SK-N-SH treated with all-trans-retinoic acid at 6 μM for 48 hours (cell line): ENCODE results near the gene SUOX.

Source experiments
- ARNTL ChIP-seq: fragments of 450-650 bp; formaldehyde crosslinking; IDR thresholded peaks from 2 replicates; pipeline ENCODE4 v1.5.0; 2020; ENCODE audit warnings: low read depth, mild to moderate bottlenecking, moderate library complexity, borderline replicate concordance
- BACH2 ChIP-seq: fragments of 250-450 bp; sonication (Bioruptor Pico); IDR thresholded peaks from 2 replicates; pipeline ENCODE4 v1.9.0; 2021; ENCODE audit warnings: mild to moderate bottlenecking, borderline replicate concordance
- CSDC2 ChIP-seq: fragments of 250-450 bp; sonication (Bioruptor Pico); IDR thresholded peaks from 2 replicates; pipeline ENCODE4 v1.5.0; 2020; ENCODE audit warnings: mild to moderate bottlenecking, moderate library complexity
- CSRNP3 ChIP-seq: fragments of 250-450 bp; sonication (Bioruptor Pico); IDR thresholded peaks from 2 replicates; pipeline ENCODE4 v1.5.1; 2021; ENCODE audit warnings: mild to moderate bottlenecking, moderate library complexity
- PPARA ChIP-seq: fragments of 250-450 bp; sonication (Bioruptor Pico); IDR thresholded peaks from 2 replicates; pipeline ENCODE4 v1.5.0; 2020; ENCODE audit warnings: mild to moderate bottlenecking, borderline replicate concordance
- RARB ChIP-seq: fragments of 250-450 bp; sonication (Bioruptor Pico); IDR thresholded peaks from 2 replicates; pipeline ENCODE4 v1.8.0; 2021; ENCODE audit warnings: mild to moderate bottlenecking, moderate library complexity
- SNAI2 ChIP-seq: fragments of 250-450 bp; sonication (Bioruptor Pico); IDR thresholded peaks from 2 replicates; pipeline ENCODE4 v1.5.0; 2020; ENCODE audit warnings: mild to moderate bottlenecking, moderate library complexity
- TOX ChIP-seq: fragments of 250-450 bp; sonication (Bioruptor Pico); IDR thresholded peaks from 2 replicates; pipeline ENCODE4 v1.8.0; 2021; ENCODE audit warnings: mild to moderate bottlenecking, moderate library complexity, borderline replicate concordance
- TSHZ2 ChIP-seq: fragments of 250-450 bp; sonication (Bioruptor Pico); IDR thresholded peaks from 2 replicates; pipeline ENCODE4 v1.5.0; 2020; ENCODE audit warnings: mild to moderate bottlenecking, moderate library complexity
- ZNF565 ChIP-seq: fragments of 450-650 bp; formaldehyde crosslinking; conservative IDR thresholded peaks from 2 replicates; pipeline ENCODE4 v1.5.0; 2020; ENCODE audit warnings: low read depth, mild to moderate bottlenecking, moderate library complexity
- TF ChIP-seq, protein P1 (sequence below): fragments of 250-450 bp; sonication (Bioruptor Pico); IDR thresholded peaks from 2 replicates; pipeline ENCODE4 v1.8.0; 2020; ENCODE audit warnings: mild to moderate bottlenecking, moderate library complexity, borderline replicate concordance
- TF ChIP-seq, protein P2 (sequence below): fragments of 250-450 bp; sonication (Bioruptor Pico); IDR thresholded peaks from 2 replicates; pipeline ENCODE4 v1.5.1; 2020; ENCODE audit warnings: low read depth, mild to moderate bottlenecking, moderate library complexity

DNA sequence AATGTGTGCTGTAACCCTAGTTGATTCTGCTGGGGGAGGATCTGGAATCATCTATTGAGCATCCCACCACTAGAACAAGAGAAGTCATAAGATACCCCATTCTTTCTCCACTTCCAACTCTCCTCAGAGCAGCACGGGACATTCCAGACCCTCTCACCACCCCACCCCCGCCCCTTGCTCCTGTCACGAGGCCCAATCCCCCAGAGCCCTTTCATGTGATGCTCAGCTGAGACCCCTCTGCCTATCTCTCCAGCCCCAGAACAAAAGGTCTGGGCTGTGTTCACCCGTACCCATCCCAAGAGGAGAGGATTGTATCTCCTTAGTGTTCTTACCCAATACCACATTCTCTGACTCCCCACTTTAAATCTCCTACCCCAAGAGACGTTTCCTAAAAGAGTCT lies 31.8 kb upstream of the SUOX start:
- TF ChIP-seq, protein P1, sequence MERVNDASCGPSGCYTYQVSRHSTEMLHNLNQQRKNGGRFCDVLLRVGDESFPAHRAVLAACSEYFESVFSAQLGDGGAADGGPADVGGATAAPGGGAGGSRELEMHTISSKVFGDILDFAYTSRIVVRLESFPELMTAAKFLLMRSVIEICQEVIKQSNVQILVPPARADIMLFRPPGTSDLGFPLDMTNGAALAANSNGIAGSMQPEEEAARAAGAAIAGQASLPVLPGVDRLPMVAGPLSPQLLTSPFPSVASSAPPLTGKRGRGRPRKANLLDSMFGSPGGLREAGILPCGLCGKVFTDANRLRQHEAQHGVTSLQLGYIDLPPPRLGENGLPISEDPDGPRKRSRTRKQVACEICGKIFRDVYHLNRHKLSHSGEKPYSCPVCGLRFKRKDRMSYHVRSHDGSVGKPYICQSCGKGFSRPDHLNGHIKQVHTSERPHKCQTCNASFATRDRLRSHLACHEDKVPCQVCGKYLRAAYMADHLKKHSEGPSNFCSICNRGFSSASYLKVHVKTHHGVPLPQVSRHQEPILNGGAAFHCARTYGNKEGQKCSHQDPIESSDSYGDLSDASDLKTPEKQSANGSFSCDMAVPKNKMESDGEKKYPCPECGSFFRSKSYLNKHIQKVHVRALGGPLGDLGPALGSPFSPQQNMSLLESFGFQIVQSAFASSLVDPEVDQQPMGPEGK (CRISPR knock-in tag): no peak
- TF ChIP-seq TOX (CRISPR knock-in tag) (no peak), SNAI2 (no peak), ZNF565 (CRISPR knock-in tag) (no peak), CSDC2 (no peak), RARB (CRISPR knock-in tag) (no peak), BACH2 (CRISPR knock-in tag) (no peak), CSRNP3 (CRISPR knock-in tag) (no peak), PPARA (no peak), ARNTL (CRISPR knock-in tag) (no peak), TSHZ2 (no peak)
- TF ChIP-seq, protein P2, sequence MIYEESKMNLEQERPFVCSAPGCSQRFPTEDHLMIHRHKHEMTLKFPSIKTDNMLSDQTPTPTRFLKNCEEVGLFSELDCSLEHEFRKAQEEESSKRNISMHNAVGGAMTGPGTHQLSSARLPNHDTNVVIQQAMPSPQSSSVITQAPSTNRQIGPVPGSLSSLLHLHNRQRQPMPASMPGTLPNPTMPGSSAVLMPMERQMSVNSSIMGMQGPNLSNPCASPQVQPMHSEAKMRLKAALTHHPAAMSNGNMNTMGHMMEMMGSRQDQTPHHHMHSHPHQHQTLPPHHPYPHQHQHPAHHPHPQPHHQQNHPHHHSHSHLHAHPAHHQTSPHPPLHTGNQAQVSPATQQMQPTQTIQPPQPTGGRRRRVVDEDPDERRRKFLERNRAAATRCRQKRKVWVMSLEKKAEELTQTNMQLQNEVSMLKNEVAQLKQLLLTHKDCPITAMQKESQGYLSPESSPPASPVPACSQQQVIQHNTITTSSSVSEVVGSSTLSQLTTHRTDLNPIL (CRISPR knock-in tag): no peak
